GM06990 (cell line): ENCODE results near the gene DOCK4.
A peak's percentile ranks its signal among the peaks of the same experiment; 100 is the strongest.

ENCODE experiments used
- DNase-seq: peaks from one replicate; pipeline ENCODE4 v3.0.0-alpha.2; 2011; ENCODE audit not compliant: insufficient read length; ENCODE audit errors: extremely low read depth
- H3K27me3 ChIP-seq: replicated peaks from 2 replicates; pipeline ENCODE4 v1.6.0; 2011; ENCODE audit warnings: low read length; ENCODE audit not compliant: control insufficient read depth, insufficient read depth
- H3K36me3 ChIP-seq: 2 replicates; pipeline ENCODE4 v1.5.1; 2011; ENCODE audit warnings: low read length; ENCODE audit not compliant: control insufficient read depth, insufficient read depth
- H3K4me3 ChIP-seq: replicated peaks from 2 replicates; pipeline ENCODE4 v1.5.1; 2011; ENCODE audit warnings: low read depth, mild to moderate bottlenecking, control low read depth, low read length
- TF ChIP-seq, protein P1 (sequence below): IDR thresholded peaks from 2 replicates; pipeline ENCODE4 v1.5.1; 2011; ENCODE audit warnings: low read length, control low read depth, mild to moderate bottlenecking, inconsistent platforms; ENCODE audit not compliant: insufficient read depth, poor library complexity, severe bottlenecking

Gene DOCK4

DNA sequence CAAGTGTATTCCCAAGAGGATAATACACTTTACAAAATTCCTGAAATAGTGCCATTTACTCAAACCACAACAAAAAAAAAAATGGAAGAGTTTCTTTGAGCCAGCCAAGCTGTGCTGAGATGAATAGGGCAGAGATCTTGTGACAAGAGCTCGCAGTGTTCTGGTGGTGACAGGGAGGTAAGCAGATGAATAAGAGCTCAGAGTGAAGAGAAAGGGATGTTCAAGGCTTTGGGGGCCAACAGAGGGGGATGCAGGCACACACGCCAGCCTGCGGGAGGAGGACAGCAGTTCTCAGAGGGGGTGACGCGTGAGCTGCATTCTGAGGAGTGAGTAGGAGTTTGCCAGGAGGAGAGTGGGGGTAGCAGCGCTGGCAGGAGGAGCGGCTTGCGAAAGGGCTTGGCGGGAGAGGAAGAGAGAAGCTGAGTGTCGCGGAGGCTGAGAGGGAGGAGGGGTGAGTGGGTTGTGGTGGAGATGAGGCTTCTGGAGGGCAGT is 449.5 kb downstream of the DOCK4 start:
- TF ChIP-seq, protein P1, sequence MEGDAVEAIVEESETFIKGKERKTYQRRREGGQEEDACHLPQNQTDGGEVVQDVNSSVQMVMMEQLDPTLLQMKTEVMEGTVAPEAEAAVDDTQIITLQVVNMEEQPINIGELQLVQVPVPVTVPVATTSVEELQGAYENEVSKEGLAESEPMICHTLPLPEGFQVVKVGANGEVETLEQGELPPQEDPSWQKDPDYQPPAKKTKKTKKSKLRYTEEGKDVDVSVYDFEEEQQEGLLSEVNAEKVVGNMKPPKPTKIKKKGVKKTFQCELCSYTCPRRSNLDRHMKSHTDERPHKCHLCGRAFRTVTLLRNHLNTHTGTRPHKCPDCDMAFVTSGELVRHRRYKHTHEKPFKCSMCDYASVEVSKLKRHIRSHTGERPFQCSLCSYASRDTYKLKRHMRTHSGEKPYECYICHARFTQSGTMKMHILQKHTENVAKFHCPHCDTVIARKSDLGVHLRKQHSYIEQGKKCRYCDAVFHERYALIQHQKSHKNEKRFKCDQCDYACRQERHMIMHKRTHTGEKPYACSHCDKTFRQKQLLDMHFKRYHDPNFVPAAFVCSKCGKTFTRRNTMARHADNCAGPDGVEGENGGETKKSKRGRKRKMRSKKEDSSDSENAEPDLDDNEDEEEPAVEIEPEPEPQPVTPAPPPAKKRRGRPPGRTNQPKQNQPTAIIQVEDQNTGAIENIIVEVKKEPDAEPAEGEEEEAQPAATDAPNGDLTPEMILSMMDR: no peak
- Histone ChIP-seq H3K36me3 (no peaks in the 10 kb centered on the region), H3K27me3 (no peaks in the 10 kb centered on the region), H3K4me3 (no peak overlapping the region)
- no peak for DNase-seq

GRCh38 chr7:111755383-111755782 is 450.8 kb downstream of the DOCK4 start:
- H3K27me3 ChIP-seq: no peaks in the 10 kb centered on the region
- no peak for DNase-seq
- H3K36me3 ChIP-seq: no peaks in the 10 kb centered on the region
- TF ChIP-seq, protein P1: no peak
- H3K4me3 ChIP-seq: no peak overlapping the region

- Histone ChIP-seq H3K4me3 (no peak overlapping the region), H3K36me3 (no peaks in the 10 kb centered on the region), H3K27me3 (no peaks in the 10 kb centered on the region)
- TF ChIP-seq, protein P1: no peak
- DNase-seq: no peak
Observed at GRCh38 chr7:111753968-111754367, 452.2 kb downstream of the DOCK4 start.

- TF ChIP-seq, protein P1: peak; percentile 92
Observed at GRCh38 chr7:111752022-111752582, 454.1 kb downstream of the DOCK4 start.

GRCh38 chr7:111750878-111751277 is 455.3 kb downstream of the DOCK4 start:
- Histone ChIP-seq H3K27me3 (no peaks in the 10 kb centered on the region), H3K36me3 (no peaks in the 10 kb centered on the region), H3K4me3 (no peak overlapping the region)
- DNase-seq: no peak
- TF ChIP-seq, protein P1: no peak

More at GRCh38 chr7:111752022-111752582, 454.1 kb downstream of the DOCK4 start:
- no peak for DNase-seq
- Histone ChIP-seq H3K4me3 (no peak overlapping the region), H3K36me3 (no peaks in the 10 kb centered on the region), H3K27me3 (no peaks in the 10 kb centered on the region)

- H3K27me3 ChIP-seq: no peaks in the 10 kb centered on the region
- H3K36me3 ChIP-seq: no peaks in the 10 kb centered on the region
- TF ChIP-seq, protein P1: no peak
- DNase-seq: no peak
- H3K4me3 ChIP-seq: no peak overlapping the region
Observed at GRCh38 chr7:111750228-111750627, 456.0 kb downstream of the DOCK4 start.
